Activated CD8-positive, alpha-beta memory T cell treated with anti-CD3 and anti-CD28 coated beads for 1 hour (primary cell): Measurements from ENCODE around the gene HRAS.

ENCODE experiments used
- DNase-seq, 2 donors: peaks; one replicate each; pipeline ENCODE4 v3.0.0-alpha.2; 2020; ENCODE audit warnings: low read depth in 1 of 2; ENCODE audit errors: extremely low read depth in 1 of 2

The HRAS gene

GRCh38 chr11:567629-568292 lies 32.4 kb upstream of the HRAS start:
- no peak for DNase-seq

- no peak for DNase-seq
These were observed 31.7 kb upstream of the HRAS start for GRCh38 chr11:567011-567628.

GRCh38 chr11:565921-566509 lies 30.6 kb upstream of the HRAS start:
- no peak for DNase-seq

GRCh38 chr11:563812-564578 lies 28.6 kb upstream of the HRAS start:
- no peak for DNase-seq

GRCh38 chr11:563066-563811 lies 27.9 kb upstream of the HRAS start:
- DNase-seq, result no peak

- DNase-seq, result no peak
These were observed 26.8 kb upstream of the HRAS start for GRCh38 chr11:562046-562645.

GRCh38 chr11:561148-562003 lies 26.0 kb upstream of the HRAS start:
- no peak for DNase-seq

GRCh38 chr11:560305-561147 lies 25.1 kb upstream of the HRAS start, which contains the start of the genes LMNTD2 and RASSF7:
Gene LMNTD2 (minus strand): TSS chr11:560738. CDS start chr11:560716, 22 bp downstream.
Gene RASSF7 (plus strand): TSS chr11:560970. CDS start chr11:561769, 799 bp downstream.
- DNase-seq, result peak; percentile 89 to 97

GRCh38 chr11:559712-560304 lies 24.4 kb upstream of the HRAS start:
- DNase-seq, result no peak

- no peak for DNase-seq
These were observed 23.7 kb upstream of the HRAS start for GRCh38 chr11:559020-559620.

- DNase-seq, result no peak
These were observed 23.1 kb upstream of the HRAS start for GRCh38 chr11:558503-558902.

- DNase-seq, result no peak
These were observed 22.2 kb upstream of the HRAS start for GRCh38 chr11:557328-558132.

- no peak for DNase-seq
These were observed 21.4 kb upstream of the HRAS start for GRCh38 chr11:556662-557256.

- no peak for DNase-seq
These were observed 20.6 kb upstream of the HRAS start for GRCh38 chr11:555780-556661.

GRCh38 chr11:555227-555779 lies 19.9 kb upstream of the HRAS start:
- no peak for DNase-seq
